Body of pancreas (tissue), 4 donors: Measurements from ENCODE around the gene TGFBR3.

ENCODE experiments used
- CTCF ChIP-seq, 7 experiments: fragments of 450-650 bp in 4 of 7; fragments of 200-600 bp in 3 of 7; sonication (generic) in 3 of 7; IDR thresholded peaks; one replicate each; pipeline ENCODE4 v1.5.1; 2016 to 2019; ENCODE audit warnings: antibody characterized with exemption in 7 of 7
- POLR2A ChIP-seq, 3 donors: fragments of 450-650 bp; IDR thresholded peaks; one replicate each; pipeline ENCODE4 v1.6.1; 2016; ENCODE audit warnings: antibody characterized with exemption in 3 of 3, mild to moderate bottlenecking in 2 of 3

GRCh38 chr1:91700771-91701471, 185.0 kb downstream of the TGFBR3 start:
- no peak for TF ChIP-seq POLR2A (IDR thresholded peaks at IDR 0.05)
- no peak for TF ChIP-seq CTCF (IDR thresholded peaks at IDR 0.05)
